SKM-1 treated with dmso at 0.1 percent for 144 hours (cell line): ENCODE data around the gene HEMK1.

Experiments used
- DNase-seq: peaks from one replicate; lab custom pipeline; 2025; ENCODE audit not compliant: unreplicated experiment; lab: John Stamatoyannopoulos, UW

The HEMK1 gene

GRCh38 chr3:50599716-50600118, 30.4 kb downstream of the HEMK1 start:
- DNase-seq: no peak

GRCh38 chr3:50600141-50600753, 30.9 kb downstream of the HEMK1 start:
- no peak for DNase-seq

GRCh38 chr3:50600841-50601591, 31.7 kb downstream of the HEMK1 start:
- DNase-seq: peak; percentile 95

DNA sequence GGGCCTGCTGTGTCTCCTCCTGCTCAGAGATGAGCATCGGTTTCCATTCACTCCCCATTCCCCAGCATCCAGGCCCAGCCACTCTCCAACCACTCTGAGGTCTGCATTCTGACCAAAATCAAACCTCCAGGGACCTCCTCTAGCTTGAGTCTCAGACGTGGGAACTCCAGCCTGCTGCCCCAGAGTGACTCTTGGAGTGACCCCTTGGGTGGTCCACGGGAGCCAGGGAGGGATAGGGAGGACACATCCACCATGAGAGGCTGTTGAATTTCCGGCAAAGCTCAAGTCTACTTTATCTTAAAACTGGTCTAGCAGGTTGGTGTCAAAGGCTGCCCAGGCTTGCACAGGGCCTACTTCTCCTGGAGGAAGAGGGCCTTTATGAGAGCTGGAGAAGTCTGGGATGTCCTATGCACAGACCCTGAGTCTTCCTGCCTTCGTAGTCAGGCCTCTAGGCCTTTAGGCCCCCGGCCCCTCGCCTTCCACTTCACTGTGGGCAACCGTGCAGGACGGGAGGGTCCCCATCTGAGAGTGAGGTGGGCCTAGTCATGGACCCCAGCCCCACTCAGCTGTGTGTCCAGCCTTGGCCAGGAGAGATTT, 33.4 kb downstream of the HEMK1 start:
- no peak for DNase-seq

- no peak for DNase-seq
These were observed 34.2 kb downstream of the HEMK1 start for GRCh38 chr3:50603261-50604109.

DNA sequence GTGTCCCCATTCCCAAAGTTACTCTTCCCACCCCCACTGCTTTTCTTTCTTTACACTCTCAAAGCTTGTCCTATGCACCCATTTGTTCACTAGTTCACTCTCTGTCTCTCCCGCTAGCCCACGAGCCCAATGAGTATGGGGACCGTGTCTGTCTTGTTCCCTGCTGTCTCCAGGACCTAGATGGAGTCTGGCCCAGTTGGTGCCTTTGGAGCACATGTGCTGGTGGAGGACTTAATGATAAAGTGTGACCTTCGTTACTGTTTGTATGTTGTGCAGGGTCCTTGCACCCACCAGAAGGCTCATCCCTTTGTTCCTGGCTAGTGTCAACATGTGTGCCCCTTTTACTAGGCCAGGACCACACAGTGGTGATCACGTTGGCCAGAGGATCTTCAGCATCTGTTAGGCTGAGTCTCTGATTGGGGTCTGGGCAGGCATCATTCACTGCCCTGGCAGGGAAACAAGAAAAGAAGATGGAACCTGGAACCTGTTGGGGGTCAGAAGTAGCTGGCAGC, 34.8 kb downstream of the HEMK1 start:
- no peak for DNase-seq

DNA sequence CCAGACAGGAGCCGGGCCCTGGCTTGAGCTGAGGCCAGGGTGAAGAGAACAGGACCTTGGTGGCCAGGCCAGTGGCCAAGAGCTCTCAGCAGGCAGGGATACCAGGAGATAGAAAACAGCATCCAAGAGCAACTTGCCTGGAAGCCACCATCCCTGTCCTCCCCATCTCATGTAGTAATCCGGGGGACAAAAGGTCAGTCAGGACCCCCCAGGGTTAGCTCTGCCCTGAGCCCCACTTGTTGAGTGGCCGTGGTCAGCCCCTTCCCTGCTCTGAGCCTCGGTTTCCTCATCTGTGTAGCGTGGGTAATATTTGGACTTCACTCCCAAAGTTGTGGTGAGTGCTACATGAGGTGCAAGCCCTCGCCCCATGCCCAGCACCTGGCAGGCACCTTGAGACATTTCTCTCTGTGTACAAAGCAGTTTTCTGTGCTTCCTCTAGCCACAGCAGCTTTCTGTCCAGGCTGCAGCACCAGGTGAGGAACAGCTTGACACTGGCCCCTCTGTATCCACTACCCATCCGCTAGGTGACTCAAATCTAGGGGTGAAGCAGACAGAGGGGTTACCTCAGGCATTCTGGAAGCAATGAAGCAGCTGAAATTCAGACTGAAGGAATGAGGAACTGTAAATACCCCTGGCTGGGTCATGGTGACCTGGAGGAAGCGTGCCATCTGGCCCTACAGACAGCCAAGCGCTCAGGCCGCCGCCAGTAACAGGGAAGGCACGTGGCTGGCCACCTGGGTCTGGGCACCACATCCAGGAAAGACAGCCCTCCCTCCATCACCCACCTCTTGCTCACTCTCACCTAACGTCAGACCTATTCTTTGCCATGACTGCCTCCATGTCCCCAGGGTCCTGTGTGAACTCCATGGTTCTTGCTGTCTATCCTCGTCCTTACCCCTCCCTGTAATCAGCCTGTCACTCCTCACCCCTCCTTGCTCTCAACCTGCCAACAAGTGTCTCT, 35.6 kb downstream of the HEMK1 start:
- no peak for DNase-seq

GRCh38 chr3:50605901-50606326, 36.6 kb downstream of the HEMK1 start:
- no peak for DNase-seq

DNA sequence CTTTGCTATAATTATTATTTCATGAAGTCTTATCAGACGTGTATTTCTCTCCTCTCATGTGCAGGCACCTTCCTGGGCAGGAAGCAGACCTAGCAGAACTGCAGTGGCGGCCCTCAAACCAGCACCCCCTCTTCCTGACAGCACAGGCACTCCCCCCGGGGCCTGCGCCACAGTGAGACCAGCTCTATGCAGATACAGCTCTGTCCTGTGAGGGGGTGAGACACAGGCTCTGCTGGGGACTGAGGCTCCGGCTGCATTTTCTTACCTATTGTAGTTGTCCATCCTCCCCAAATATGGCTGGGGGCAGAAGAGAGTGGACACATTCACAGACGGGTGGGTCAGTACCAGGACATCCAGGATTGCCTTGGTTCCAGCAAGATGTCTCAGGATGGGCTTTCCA, 37.3 kb downstream of the HEMK1 start:
- DNase-seq: no peak

GRCh38 chr3:50607271-50608091, 38.2 kb downstream of the HEMK1 start:
- DNase-seq: no peak

- no peak for DNase-seq
These were observed 39.0 kb downstream of the HEMK1 start for GRCh38 chr3:50608278-50608677.

DNA sequence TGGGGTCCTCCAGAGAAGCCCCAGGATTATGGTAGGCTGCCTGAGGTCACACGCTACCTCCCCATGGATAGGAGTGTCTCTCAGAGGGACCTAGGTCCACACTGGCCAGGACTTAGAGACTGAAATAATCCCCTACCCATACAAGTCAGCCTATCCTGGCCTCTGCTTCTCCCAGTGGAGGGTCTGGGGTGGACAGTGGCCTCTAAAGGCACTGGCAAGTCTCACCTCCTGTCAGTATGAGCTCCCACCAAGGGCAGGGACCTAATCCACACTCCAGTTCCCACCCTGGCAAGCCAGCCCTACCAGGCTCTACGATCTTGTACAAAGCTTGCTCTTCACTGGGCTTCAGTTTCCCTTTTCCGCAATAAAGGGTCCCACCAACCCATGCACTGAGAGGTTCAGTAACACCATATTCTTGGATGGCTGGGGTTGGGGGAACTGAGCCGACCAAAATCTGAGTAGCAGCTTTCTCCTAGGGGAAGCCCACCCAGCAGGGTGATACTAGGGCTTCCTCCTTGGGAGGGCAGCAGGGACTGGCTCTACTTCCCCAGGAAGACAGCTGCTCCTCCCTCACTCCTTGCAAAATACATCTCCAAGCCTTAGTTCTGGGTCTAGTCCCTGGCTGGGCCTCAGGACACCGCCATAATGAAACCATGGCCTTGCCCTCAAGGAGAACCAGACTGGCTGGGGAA, 39.9 kb downstream of the HEMK1 start:
- no peak for DNase-seq

GRCh38 chr3:50609763-50610085, 40.4 kb downstream of the HEMK1 start:
- DNase-seq: no peak

DNA sequence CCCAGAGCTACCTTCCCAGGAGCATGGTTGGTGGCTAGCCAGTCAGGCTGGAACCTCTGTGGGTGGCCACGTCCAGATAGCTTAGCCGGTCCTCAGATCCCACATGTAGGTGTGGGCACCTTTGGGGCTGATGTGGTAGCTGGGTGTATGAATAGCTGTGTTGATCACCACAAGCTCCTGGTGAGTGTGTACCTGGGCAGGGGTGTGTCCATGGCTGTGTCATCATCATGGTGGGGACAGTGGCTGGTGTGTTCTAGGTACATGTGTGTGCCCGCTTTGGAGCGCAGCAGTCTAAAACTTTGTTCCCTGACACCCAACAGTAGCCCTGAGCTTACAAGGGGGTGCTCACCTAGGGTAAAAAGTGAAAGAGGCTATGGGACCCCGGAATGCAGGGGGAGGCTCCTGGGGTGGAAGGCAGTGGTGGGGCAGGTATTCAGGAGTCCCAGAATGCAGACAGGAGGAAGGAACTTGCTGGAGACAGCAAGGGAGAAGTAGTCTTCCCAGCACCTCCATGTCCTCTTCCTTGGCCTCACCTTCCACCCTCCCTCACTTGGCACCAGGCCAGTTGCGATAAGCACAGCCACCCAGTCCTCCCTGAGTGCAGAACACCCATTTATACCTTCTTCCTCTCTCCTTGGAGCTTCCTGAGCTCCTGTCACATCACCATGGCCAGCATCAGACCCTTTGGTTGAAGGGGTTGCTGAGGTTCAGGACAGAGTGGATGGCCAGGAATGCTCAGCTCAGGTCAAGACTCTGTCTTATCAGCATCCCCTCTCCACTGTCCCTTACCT, 41.1 kb downstream of the HEMK1 start:
- DNase-seq: no peak

DNA sequence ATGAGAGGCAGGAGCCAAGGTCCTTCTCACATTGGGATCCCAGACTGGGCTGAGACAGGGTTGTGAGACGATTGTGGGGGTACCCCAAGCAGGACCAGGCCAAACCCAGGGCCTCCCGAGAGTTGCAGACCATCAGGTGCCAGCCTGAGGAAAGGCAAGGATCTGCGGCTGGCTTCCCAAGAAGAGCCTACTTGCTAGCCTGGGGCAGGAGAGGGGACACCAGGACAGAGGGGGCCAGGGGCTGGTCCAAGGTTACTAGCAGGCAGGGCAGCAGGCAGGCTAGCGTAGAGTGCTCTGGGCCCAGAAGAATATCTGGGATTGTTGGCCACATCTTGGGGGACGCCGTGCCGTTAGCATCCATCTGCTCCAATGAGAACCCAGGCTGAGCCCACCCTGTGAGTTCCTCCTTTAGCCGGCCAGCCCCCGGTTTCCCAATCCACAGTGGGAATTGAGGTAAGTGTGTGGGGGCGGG, 41.7 kb downstream of the HEMK1 start:
- DNase-seq: no peak

GRCh38 chr3:50611464-50612233, 42.3 kb downstream of the HEMK1 start, which contains the start of gene CISH:
Gene CISH (minus strand): TSS chr3:50611774. CDS start chr3:50611650, 124 bp downstream.
- DNase-seq: peak; percentile 97
